MM.1S (cell line): ENCODE results near the gene WDR72.

Experiments
- CTCF ChIP-seq: fragments of 300-600 bp; sonication (generic); IDR thresholded peaks from 2 replicates; pipeline ENCODE4 v1.5.1; 2016; ENCODE audit warnings: antibody characterized with exemption, low read length, mixed read lengths
- EZH2 ChIP-seq: fragments of 300-600 bp; sonication (generic); optimal IDR thresholded peaks from 2 replicates; pipeline ENCODE3; 2017; ENCODE audit warnings: low read depth, mild to moderate bottlenecking, antibody characterized with exemption, low read length, mixed read lengths

GRCh38 chr15:53611145-53611920 lies 148.1 kb downstream of the WDR72 start:
- no peak for TF ChIP-seq CTCF
- no peak for TF ChIP-seq EZH2
